Spleen (tissue), 7 donors: Measurements from ENCODE around the gene ADGRL3.

Experiments
- CTCF ChIP-seq, 11 experiments: fragments of 200-600 bp in 7 of 11; fragments of 450-650 bp in 4 of 11; sonication (generic) in 4 of 11; IDR thresholded peaks in 8 of 11; conservative IDR thresholded peaks in 3 of 11; 1 replicate in 7 of 11; 2 replicates in 4 of 11; pipeline versions ENCODE4 v1.4.0 to v1.8.0; 2016 to 2021; ENCODE audit warnings: antibody characterized with exemption in 11 of 11, inconsistent platforms in 4 of 11, mild to moderate bottlenecking in 1 of 11
- POLR2AphosphoS5 ChIP-seq, 3 donors: sonication (generic); formaldehyde crosslinking; IDR thresholded peaks; one replicate each; pipeline ENCODE4 v1.5.1; 2017; ENCODE audit warnings: antibody characterized with exemption in 3 of 3
- donor health status: DM: no; HTN: no; CAD: no; lungs with moderate emphysema.
- donor health status: DM: no; HTN: no; CAD: no.
- donor health status: DM: no; HTN: no; CAD: no.

- TF ChIP-seq CTCF (IDR thresholded peaks at IDR 0.05 in 8 of 11, conservative IDR thresholded peaks at IDR 0.05 in 3 of 11) (no peak), POLR2AphosphoS5 (IDR thresholded peaks at IDR 0.05) (no peak)
These were observed 359.3 kb downstream of the ADGRL3 start for GRCh38 chr4:61559396-61559795.
